ENCODE results near the gene TEX19. TPM values are rescaled to one million over a fixed set of nuclear protein-coding genes. Genes with fewer than 3 reads are reported as not detected.

Gene TEX19
- total and polyA plus RNA-seq, 2 of the 4 experiments (the other 2 are of a cell fraction): under 0.01 to 0.03 TPM

DNA sequence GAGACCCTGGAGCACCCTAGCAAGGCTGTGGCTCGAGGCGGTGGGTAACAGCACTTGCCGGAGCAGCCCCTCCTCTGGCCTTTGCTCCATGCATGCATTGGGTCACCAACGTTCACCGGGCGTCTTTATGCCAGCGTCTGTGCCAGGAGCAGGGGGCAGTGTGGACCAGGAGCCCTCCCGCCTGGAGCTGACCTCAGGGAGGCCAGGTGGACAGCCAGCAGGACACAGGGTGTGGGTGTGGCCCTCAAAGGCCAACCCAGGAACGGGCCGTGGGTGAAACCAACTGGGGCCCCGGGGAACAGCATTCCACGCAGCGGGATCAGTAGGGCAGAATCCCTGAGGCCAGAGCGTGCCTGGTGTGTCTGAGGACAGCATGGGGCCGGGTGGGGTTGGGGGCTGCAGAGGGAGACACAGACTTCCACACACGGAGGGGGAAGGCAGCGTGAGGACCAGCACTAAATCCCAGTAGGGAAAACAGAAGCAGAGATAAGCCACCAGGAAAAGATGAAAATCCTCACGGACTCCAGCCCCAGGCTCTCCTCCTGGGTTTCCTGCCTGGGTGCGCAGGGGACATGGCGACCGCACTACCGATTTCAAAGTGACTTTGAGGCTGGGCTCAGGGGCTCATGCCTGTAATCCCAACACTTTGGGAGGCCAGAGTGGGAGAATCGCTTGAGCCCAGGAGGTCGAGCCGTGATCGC, 38.8 kb upstream of the TEX19 start:
- Histone ChIP-seq H2BK120ac (ENCODE audit: low read depth, low read length) (no peak overlapping the region), H3K23ac (ENCODE audit: low read depth, low read length) (no peak overlapping the region), H3K9ac (ENCODE audit: low read depth, low read length) (no peak overlapping the region), H3K9me1 (ENCODE audit: insufficient read depth, low read length) (peaks cover 7% of the 10 kb centered on the region; the same call in 1 of the 2 replicates), H3K4me2 (ENCODE audit: low read depth, low read length) (no peak overlapping the region), H2BK15ac (ENCODE audit: low read depth, low read length) (no peak overlapping the region), H2BK5ac (ENCODE audit: low read depth, low read length, poor library complexity, severe bottlenecking) (no peak overlapping the region), H2AK5ac (ENCODE audit: low read depth, low read length) (no peak overlapping the region), H2BK20ac (ENCODE audit: low read depth, low read length) (no peak overlapping the region), H3K9me3 (ENCODE audit: control insufficient read depth, insufficient read depth, low read length) (no peaks in the 10 kb centered on the region), H2AK9ac (replicated peaks; ENCODE audit: low read depth, low read length, poor library complexity) (no peak overlapping the region), H3K36me3 (ENCODE audit: control insufficient read depth, insufficient read depth, low read length) (no peaks in the 10 kb centered on the region), H4K5ac (ENCODE audit: low read depth, low read length) (no peak overlapping the region), H4K20me1 (ENCODE audit: insufficient read depth, low read length) (no peaks in the 10 kb centered on the region; the same call in 1 of the 2 replicates), H3K79me1 (ENCODE audit: low read depth in 1 of 2, low read length in 2 of 2) (no peaks in the 10 kb centered on the region), H4K8ac (ENCODE audit: low read depth in 2 of 2, low read length in 2 of 2) (no peak overlapping the region), H3K18ac (ENCODE audit: low read depth, low read length) (no peak overlapping the region), H3K27ac (ENCODE audit: insufficient read depth, low read length) (no peak overlapping the region), H2AFZ (replicated peaks; ENCODE audit: low read length, poor library complexity) (no peak overlapping the region), H4K91ac (ENCODE audit: insufficient read depth, low read depth, low read length) (no peak overlapping the region), H3K27me3 (ENCODE audit: control insufficient read depth, insufficient read depth, low read length) (peaks cover 20% of the 10 kb centered on the region), H3K4me3 (ENCODE audit: insufficient read depth, low read depth, low read length) (no peak overlapping the region), H3K56ac (ENCODE audit: extremely low read depth, insufficient read depth, low read length) (no peak overlapping the region), H3K4me1 (ENCODE audit: control insufficient read depth, insufficient read depth, low read length) (no peaks in the 10 kb centered on the region), H3K4ac (ENCODE audit: low read depth, low read length) (no peak overlapping the region), H3K14ac (replicated peaks; ENCODE audit: low read depth, low read length) (no peak overlapping the region)
- in situ Hi-C loops (cut with MboI; ENCODE audit: low sequenced_read_pairs) (no loop called here), dilution Hi-C loops (cut with HindIII; ENCODE audit: low sequenced_read_pairs, unreplicated experiment) (no loop called here), intact Hi-C loops (cut with micrococcal nuclease) (loop anchor here (5.0 to 10.0 kb wide), 3 partner anchors 53 to 285 kb away; partner anchors contain the start of genes DCXR and RAC3)
- TF ChIP-seq, protein P1, sequence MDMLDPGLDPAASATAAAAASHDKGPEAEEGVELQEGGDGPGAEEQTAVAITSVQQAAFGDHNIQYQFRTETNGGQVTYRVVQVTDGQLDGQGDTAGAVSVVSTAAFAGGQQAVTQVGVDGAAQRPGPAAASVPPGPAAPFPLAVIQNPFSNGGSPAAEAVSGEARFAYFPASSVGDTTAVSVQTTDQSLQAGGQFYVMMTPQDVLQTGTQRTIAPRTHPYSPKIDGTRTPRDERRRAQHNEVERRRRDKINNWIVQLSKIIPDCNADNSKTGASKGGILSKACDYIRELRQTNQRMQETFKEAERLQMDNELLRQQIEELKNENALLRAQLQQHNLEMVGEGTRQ (IDR thresholded peaks at IDR 0.05; ENCODE audit: low read depth, low read length): no peak
- no peak for TF ChIP-seq NFE2L2 (IDR thresholded peaks at IDR 0.05; ENCODE audit: low read depth, low read length)
- 71% methylated on average over 18 of the region's 26 CpGs; no CpG with 5 or more reads in 1 of the 2 experiments for WGBS, 2 experiments (ENCODE audit: extremely low coverage in 2 of 2, insufficient read length in 1 of 2)
- ChIA-PET POLR2A (ENCODE audit: unreplicated experiment) (no interaction called here), CTCF (interaction anchor here (0.7 kb wide), 1 partner anchor 16 kb away, joined by 3 read pairs; no protein-coding TSS in a partner anchor)
- no peak for DNase-seq
- no peak for ATAC-seq (ENCODE audit: low read depth)
- BruUV-seq (replicated peaks): no TSS peak

All from IMR-90 (cell line).